ENCODE results near the gene HUNK. TPM values are rescaled to one million over a fixed set of nuclear protein-coding genes. Genes with fewer than 3 reads are reported as not detected.
A peak's percentile ranks its signal among the peaks of the same experiment; 100 is the strongest.

The HUNK gene
- total RNA-seq, 1 donor from 2014 or later, result 0.44 TPM

GRCh38 chr21:31882711-31883110 is 9.9 kb downstream of the HUNK start:
- intact Hi-C loops (cut with micrococcal nuclease), result no loop called here

GRCh38 chr21:31885146-31885545 is 12.3 kb downstream of the HUNK start:
- H3K27me3 ChIP-seq (ENCODE audit: low read depth), result peaks cover 70% of the 10 kb centered on the region
- H3K27ac ChIP-seq (replicated peaks), result no peak overlapping the region
- H3K36me3 ChIP-seq, result no peaks in the 10 kb centered on the region
- no peaks in the 10 kb centered on the region for H3K4me1 ChIP-seq
- DNase-seq, result no peak
- H3K9me3 ChIP-seq (replicated peaks), result no peaks in the 10 kb centered on the region
- no peak for TF ChIP-seq CTCF (IDR thresholded peaks at IDR 0.05; ENCODE audit: borderline replicate concordance)
- intact Hi-C loops (cut with micrococcal nuclease), result no loop called here
- no peak overlapping the region for H3K4me3 ChIP-seq

More at GRCh38 chr21:31882711-31883110, 9.9 kb downstream of the HUNK start:
- H3K4me3 ChIP-seq, result no peak overlapping the region
- no peak overlapping the region for H3K27ac ChIP-seq (replicated peaks)
- H3K27me3 ChIP-seq (ENCODE audit: low read depth), result peaks cover 68% of the 10 kb centered on the region
- H3K4me1 ChIP-seq, result peaks cover 12% of the 10 kb centered on the region
- TF ChIP-seq CTCF (IDR thresholded peaks at IDR 0.05; ENCODE audit: borderline replicate concordance), result no peak
- no peaks in the 10 kb centered on the region for H3K9me3 ChIP-seq (replicated peaks)
- no peaks in the 10 kb centered on the region for H3K36me3 ChIP-seq
- no peak for DNase-seq

- no peak overlapping the region for H3K4me3 ChIP-seq
- H3K4me1 ChIP-seq, result no peaks in the 10 kb centered on the region
- H3K27ac ChIP-seq (replicated peaks), result no peak overlapping the region
- TF ChIP-seq CTCF (IDR thresholded peaks at IDR 0.05; ENCODE audit: borderline replicate concordance), result no peak
- H3K9me3 ChIP-seq (replicated peaks), result no peaks in the 10 kb centered on the region
- H3K36me3 ChIP-seq, result no peaks in the 10 kb centered on the region
- H3K27me3 ChIP-seq (ENCODE audit: low read depth), result peaks cover 66% of the 10 kb centered on the region
- intact Hi-C loops (cut with micrococcal nuclease), result no loop called here
- DNase-seq, result no peak
These were observed 14.1 kb downstream of the HUNK start for GRCh38 chr21:31886915-31887314.

- Histone ChIP-seq H3K27ac (replicated peaks) (no peak overlapping the region), H3K36me3 (no peaks in the 10 kb centered on the region), H3K27me3 (ENCODE audit: low read depth) (peaks cover 68% of the 10 kb centered on the region), H3K4me3 (peak overlapping the region; percentile 3), H3K4me1 (no peaks in the 10 kb centered on the region), H3K9me3 (replicated peaks) (no peaks in the 10 kb centered on the region)
- intact Hi-C loops (cut with micrococcal nuclease), result no loop called here
- TF ChIP-seq CTCF (IDR thresholded peaks at IDR 0.05; ENCODE audit: borderline replicate concordance), result no peak
- peak; percentile 33 for DNase-seq
These were observed 14.6 kb downstream of the HUNK start for GRCh38 chr21:31887391-31887841.

- Histone ChIP-seq H3K36me3 (no peaks in the 10 kb centered on the region), H3K4me3 (no peak overlapping the region), H3K27ac (replicated peaks) (no peak overlapping the region), H3K4me1 (no peaks in the 10 kb centered on the region), H3K9me3 (replicated peaks) (no peaks in the 10 kb centered on the region), H3K27me3 (ENCODE audit: low read depth) (peaks cover 70% of the 10 kb centered on the region)
- intact Hi-C loops (cut with micrococcal nuclease), result no loop called here
- no peak for TF ChIP-seq CTCF (IDR thresholded peaks at IDR 0.05; ENCODE audit: borderline replicate concordance)
- DNase-seq, result no peak
These were observed 16.1 kb downstream of the HUNK start for GRCh38 chr21:31888936-31889371.
